Fibroblast of villous mesenchyme (primary cell): ENCODE data around the gene SLC25A1. TPM values are rescaled to one million over a fixed set of nuclear protein-coding genes. Genes with fewer than 3 reads are reported as not detected.

Experiments used
- DNase-seq: peaks from one replicate; pipeline ENCODE4 v3.0.0-alpha.2; 2010; ENCODE audit warnings: low read depth
- H3K4me3 ChIP-seq: 2 replicates; pipeline ENCODE4 v1.5.1; 2011; ENCODE audit warnings: low read depth, mild to moderate bottlenecking, low read length
- total RNA-seq: library from RNA; depleted of rRNA; stranded (reverse); fragments of >200 nt; gene quantifications from 2 replicates; pipeline ENCODE4 v1.2.3, GENCODE V29; 2012
- TF ChIP-seq, protein P1 (sequence below): IDR thresholded peaks from 2 replicates; pipeline ENCODE4 v1.5.1; 2012; ENCODE audit warnings: low read depth, mild to moderate bottlenecking, low read length; ENCODE audit not compliant: insufficient read depth

Gene SLC25A1
- total RNA-seq, 1 donor = 115 TPM

DNA sequence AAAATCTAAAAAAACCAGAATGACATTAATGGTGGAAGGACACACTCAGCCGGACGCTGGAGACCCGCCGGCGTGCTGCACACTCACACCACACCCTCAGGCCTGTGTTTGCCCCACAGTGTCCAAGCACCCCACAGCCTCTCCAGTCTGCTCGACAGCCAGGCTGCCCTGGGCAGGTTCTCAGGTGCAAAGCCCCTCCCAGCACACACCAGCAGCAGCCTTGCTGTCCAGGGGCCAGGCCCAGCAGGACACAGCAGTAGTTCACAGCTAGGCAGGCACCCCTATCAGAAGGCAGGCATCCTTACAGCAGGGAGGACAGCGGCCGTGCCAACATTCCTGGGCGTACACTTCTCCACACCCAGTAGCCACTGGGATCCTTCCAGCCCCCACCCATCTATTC is 1.7 kb upstream of the SLC25A1 start:
- H3K4me3 ChIP-seq = no peak overlapping the region
- DNase-seq = no peak
- TF ChIP-seq, protein P1, sequence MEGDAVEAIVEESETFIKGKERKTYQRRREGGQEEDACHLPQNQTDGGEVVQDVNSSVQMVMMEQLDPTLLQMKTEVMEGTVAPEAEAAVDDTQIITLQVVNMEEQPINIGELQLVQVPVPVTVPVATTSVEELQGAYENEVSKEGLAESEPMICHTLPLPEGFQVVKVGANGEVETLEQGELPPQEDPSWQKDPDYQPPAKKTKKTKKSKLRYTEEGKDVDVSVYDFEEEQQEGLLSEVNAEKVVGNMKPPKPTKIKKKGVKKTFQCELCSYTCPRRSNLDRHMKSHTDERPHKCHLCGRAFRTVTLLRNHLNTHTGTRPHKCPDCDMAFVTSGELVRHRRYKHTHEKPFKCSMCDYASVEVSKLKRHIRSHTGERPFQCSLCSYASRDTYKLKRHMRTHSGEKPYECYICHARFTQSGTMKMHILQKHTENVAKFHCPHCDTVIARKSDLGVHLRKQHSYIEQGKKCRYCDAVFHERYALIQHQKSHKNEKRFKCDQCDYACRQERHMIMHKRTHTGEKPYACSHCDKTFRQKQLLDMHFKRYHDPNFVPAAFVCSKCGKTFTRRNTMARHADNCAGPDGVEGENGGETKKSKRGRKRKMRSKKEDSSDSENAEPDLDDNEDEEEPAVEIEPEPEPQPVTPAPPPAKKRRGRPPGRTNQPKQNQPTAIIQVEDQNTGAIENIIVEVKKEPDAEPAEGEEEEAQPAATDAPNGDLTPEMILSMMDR = no peak

DNA sequence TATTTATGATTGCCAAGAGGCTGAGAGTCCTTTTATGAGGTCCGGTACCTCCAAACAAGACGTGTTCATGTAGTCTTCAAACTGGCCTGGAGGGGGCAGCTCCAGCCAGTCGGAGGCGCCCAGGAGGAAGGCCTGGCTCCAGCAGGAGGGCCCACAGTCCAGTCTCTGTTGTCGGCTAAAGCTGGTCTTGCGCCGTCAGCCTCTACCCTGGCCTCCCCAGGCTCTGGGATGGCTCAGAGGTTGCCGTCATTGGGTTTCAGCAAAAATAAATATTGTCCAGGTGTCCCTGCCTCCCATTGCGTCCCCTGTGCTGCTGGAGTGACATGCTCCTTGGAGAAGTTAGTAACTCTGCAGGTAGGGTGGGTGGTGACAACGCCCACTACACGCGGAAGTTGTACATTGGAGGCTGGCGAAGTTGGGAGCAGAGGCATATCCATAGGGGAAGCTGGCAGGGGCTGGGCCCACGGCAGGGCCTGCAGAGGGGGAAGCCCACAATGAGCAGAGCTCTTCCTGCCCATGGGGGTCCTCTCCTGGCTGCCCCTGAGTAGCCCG is 1.0 kb upstream of the SLC25A1 start:
- DNase-seq = peak; percentile 85
- TF ChIP-seq, protein P1 = peak; percentile 79
- H3K4me3 ChIP-seq = peak overlapping the region; percentile 60

DNA sequence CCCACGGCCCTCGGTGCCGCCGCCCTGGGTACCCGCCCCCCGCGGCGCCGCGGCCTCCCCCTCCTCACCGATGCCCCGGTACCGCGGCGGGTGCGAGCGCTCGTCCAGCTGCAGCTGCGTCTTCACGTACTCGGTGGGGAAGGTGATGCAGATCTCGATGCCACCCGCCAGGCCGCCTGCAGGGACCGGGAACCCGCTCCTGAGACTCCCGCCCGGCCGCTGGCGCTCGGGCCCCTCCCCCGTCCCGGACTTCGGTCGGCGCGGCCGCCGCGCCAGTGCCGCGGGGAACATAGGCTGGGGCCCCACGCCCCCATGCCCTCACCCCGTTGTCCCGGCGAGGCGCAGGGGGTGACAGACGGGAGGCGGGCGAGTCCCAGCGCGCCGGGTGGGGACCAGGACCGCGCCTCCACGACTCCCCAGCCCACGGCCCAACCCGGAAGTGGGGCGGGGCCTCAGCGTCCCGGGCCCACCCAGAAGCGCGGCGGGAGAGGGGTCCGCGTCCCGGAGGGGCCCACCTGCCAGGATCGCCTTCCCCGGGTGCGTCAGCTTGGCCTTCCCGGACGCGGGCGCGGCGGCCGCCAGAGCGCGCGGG is 375 bp downstream of the SLC25A1 start:
- TF ChIP-seq, protein P1 = no peak
- no peak for DNase-seq
- peak overlapping the region; percentile 71 for H3K4me3 ChIP-seq

DNA sequence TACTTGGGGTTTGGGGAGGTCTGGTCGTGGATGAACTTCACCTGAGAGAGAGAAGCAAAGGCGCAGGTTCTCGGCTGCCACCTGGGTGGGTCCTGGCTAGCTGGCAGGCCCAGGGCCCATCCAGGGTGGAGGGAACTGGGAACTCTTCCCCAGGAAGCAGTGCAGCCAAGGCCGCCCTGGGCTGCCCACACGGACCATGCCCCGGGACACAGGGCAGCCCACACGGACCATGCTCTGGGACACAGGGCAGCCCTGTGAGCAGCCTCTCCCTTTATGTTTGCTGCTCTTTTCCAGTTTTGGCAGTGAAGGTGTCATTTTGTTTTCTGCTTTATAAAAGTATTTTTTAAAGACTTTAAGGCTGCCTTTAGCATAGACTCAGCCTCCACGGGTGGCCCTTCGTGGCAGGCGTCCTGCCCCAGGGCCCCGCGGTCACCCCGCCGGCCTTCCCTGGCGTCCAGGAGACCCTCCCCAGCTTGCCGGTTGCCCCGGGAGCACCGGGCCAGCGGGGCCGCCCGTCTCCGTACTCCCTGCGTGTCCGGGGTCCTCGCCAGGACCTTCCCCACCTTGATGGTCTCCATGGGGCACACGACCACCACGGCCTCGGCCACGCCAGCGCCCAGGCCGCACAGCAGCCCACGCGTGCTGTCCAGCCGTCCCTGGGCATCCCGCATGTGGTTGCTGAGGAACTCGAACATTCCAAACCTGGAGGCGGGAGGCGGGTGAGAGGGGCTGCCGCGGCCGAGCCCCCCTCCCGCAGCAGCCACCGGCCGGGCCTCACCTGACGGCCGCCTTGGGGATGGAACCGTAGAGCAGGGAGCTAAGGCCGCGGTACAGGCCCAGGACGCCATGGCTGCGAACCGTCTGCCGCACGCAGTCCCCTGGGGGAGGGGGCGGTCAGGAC is 1.1 kb downstream of the SLC25A1 start:
- TF ChIP-seq, protein P1 = no peak
- H3K4me3 ChIP-seq = peak overlapping the region; percentile 71
- no peak for DNase-seq

DNA sequence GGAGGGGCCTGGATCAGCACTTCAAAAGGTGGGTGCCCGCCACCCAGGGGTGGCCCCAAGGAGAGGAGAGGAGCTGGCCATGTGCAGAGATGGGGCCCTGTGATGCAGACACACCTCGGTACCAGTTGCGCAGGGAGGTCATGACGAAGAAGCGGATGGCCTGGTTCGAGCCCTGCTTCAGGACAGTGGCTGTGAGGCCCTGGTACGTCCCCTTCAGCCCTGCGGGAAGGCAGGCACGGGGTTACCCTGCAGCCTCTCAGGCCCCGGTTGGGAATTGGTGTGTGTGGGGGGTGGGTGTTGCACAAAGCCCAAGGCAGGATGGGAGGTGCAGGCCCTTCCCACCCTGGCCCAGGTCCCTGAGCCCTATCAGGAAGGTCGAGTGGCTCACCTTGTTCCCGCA is 1.8 kb downstream of the SLC25A1 start:
- DNase-seq = no peak
- H3K4me3 ChIP-seq = peak overlapping the region; percentile 71
- TF ChIP-seq, protein P1 = no peak

DNA sequence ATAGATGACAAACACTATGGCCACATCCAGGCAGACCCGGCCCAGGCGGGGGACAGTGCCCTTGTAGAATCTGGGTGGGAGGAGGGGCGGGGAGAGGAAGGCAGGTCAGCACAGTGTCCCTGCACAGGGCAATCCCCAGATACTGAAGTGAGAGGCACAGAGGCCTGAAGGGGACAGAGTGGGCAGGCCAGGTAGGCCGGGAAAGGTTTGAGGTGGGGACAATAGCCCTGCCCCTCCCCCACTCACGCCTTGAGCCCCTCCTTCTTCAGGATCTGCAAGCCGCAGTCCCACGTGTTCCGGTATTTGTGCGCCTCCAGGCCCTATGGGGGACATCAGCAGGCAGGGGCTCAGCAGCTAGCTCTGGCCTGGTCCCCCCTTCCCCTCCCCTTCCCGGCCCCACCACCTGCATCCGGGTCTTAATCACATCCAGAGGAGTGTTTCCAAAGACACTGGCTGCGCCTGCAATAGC is 2.3 kb downstream of the SLC25A1 start:
- no peak for DNase-seq
- TF ChIP-seq, protein P1 = no peak
- H3K4me3 ChIP-seq = no peak overlapping the region
